GM18505 (cell line): ENCODE measurements around the gene NPHP4.

Experiments
- ATAC-seq: cut with Tn5 transposase; IDR thresholded peaks from one replicate; pipeline ENCODE4 v1.9.1; 2021; ENCODE audit not compliant: unreplicated experiment
- POLR2A ChIP-seq: IDR thresholded peaks from 4 replicates; pipeline ENCODE4 v1.6.1; 2011; ENCODE audit warnings: borderline replicate concordance; ENCODE audit not compliant: insufficient read depth, insufficient read length; ENCODE audit errors: extremely low read depth

NPHP4 gene

DNA sequence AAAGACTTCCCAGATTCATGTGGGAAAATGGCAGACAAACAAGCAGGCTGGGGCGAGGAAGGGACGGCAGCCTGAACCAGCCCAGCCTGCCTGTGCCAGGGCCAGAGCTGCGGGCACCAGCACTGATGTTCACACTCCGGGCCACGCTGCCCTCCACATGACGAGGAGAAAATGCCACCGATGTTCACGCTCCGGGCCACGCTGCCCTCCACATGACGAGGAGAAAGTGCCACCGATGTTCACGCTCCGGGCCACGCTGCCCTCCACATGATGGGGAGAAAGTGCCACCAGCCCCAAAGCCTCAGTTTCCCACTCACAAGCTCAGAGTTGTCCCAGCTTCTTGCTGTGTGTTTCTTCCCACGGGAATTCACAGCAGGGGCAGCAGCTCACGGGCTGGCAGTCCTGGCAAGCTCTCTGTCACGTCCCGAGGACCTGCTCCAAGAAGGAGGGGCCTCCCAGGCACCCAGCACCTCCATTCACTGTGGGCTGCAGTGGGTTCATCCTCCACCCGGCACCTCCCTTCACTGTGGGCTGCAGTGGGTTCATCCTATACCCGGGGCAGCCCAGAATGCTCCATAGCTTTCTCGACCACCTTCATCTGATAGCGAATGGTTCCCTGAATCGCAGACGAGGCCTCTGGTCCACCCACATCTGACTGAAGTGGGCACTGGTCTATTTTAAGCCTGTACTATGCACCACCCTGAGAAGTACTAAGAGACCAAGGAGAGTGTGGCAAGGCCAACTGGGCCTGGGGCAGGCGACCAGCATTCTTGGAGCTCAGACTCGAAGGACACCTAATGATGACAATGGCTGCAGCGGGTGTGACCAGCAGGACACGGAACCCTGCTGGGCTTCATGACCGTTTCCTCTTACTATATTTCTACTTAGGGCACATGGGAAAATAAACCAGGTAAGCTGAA, 108.8 kb downstream of the NPHP4 start:
- no peak for ATAC-seq
- TF ChIP-seq POLR2A, result no peak

DNA sequence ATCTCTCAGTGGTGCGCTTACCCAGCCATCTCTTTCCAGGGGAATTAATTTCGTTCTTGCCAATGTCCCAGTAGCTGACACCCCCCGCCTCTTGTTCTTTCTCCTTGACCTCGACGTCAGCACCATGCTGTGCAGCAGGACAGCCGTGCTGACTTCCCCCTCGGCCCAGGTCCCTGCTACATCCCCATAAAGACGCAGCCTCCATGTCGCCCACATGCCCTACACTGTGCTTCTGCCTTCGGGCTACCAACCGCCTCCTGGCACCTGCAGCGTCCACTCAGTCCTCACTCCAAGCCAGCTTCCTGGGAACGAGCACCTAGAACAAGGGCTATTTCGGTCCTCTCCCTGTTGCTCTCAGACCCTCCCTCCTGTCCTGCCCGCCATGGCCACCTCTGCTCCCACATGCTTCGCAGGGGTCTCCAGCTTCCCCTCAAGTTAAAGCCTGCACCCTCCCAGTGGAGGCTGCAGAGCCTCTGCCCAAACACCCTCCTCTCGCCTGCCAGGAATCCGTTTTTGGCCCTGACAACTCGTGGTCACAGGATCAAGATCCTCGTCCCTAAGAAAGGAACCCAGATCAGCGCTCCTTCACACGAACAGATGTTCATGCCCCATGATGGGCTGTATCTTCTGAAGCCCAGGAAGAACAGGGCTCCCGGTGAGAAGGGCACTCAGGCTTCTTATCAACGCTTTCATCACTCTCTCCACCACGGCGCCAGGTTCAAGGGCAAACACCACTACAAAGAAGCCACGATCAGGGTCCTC, 109.7 kb downstream of the NPHP4 start:
- no peak for ATAC-seq
- TF ChIP-seq POLR2A, result no peak

DNA sequence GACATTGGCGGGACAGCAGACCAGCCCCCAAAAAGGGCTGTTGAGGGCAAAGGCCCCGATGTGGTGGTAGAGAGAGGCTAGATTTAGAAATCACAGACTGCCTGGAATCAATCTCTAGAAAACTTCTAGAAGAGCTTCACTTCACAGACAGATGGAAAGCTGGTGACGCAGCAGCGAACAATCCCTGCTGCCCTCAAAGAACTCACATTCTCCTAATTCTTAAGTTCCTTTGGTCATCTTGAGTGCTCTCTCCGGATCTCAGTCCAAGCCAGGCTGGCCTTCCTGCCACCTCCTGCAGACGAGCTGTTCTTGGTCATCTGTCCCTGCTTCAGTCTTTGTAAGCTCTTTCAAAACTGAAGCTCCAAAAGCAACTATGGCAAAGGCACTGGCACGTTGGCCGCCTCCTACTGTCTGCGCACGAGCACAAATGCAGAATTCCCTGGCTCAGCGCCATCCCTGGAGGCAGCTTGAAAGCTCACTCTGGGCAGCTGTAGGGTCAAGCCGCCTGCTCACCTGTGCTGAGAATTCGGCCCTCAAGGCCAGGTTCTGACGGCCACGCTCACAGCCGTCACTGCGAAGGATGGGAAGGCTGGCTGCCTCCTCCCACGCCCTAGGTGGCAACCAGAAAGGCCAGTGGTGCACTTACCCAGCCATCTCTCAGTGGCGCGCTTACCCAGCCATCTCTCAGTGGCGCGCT, 110.6 kb downstream of the NPHP4 start:
- no peak for TF ChIP-seq POLR2A
- ATAC-seq, result no peak

DNA sequence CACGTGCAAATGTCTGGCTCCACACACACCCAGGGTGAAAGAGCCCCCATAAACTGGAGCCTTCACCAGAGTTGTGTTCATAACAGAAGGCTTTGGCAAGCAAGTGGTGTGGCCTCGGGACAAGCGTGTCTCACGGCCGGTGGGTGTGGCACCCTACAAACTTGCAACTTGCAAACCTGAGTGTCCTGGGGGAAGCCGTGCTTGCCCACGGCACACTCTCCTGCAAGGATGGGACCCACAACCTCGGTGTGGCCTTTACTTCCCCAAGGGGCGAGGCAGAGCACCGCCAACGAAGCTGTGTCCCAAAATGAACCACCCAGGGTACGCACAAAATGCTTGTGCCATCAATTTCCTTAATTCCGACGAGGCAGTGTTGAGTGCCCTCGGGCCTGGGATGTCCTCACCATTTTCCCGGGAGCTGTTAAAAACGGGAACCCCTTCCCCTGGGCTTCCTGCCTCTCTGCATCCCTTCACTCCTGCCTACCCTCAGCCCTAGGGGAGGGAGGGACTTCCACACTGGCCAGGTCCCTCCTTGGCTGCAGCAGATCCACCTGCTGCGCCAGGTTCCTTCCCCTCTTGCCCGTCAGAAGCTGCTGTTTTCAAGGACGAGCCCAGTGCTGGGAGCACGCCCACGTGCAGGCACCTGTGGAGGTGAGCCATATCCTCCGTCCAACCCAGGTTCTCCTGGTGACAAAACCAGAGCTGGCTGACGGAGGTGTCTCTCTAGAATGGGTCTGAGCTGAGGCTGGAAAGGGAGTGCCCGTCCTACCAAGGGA, 111.4 kb downstream of the NPHP4 start:
- no peak for TF ChIP-seq POLR2A
- ATAC-seq, result no peak

DNA sequence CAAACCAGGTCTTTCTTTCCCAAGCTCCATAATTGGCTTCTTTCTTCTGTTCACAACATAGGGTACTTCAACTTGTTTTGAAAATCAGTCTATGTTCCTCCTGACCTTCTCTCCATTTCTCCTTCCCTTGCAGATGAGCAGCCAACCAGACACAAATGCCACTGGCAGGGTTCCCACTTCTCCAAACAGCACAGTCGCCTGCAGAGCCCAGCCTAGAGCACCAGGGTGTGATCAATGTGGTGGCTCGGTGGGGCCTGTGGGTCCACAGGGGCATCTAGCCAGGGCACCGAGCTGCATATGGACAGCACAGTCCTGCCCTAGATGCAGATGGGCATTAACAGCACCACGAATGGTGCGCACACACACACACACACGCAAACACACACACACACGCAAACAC, 112.8 kb downstream of the NPHP4 start:
- ATAC-seq, result no peak
- no peak for TF ChIP-seq POLR2A

DNA sequence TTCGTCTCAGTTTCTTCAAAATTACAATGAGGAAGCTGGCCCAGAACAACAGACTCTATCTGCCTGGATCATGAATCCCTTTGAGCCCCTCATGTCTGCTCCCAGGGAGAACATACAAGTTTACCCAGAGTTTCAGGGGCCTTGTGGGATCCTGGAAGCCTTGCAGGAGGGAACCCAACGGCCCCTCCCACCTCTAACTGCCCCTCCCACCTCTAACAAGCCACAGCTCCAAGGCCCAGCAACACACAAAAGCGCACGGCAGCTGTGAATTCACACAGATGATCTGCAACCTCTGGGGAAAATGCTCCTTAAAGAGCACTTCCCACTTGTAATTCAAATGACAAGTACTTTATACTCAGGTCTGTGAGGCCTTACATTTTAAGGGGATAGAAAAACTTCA, 113.3 kb downstream of the NPHP4 start:
- ATAC-seq, result no peak
- TF ChIP-seq POLR2A, result no peak

DNA sequence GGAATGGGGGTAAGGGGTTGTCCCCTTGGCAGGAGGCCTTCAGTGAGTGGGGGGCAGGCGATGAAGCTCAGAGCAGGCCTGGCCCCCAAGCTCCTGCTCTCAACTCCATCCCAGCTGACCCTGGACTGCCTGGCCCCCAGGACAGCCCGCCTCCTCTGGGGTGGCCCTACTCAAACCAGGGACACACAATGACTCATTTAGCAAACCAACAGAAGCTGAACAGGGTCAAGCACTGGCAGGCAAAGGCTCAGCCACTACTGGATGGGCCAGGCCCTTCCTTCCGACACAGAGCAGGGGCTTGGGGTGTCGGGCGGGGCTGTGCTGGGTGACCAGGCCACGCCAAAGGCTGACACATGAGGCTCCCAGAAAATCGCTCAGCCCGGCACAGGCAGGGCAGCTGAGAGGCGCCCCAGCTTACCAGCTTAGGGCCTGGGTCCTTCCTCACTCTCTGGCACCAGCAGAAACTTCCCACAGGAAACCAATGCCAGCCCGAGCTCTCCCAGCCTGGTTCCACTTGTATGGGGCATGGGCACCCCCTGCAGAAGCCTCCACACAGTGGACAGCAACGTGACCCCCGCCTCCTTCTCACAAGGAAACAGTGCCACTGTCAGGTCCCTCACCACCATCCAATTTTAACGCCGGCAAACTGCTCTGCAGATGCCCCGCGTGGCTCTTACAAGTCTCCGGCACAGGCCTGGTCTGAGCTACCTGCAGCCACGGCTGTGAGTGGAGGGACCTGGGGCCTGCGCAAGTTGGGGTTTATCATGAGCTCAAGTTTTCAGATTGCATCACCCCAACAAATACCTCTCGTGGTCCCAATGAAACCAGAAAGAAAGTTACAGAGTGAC, 114.3 kb downstream of the NPHP4 start:
- ATAC-seq, result no peak
- TF ChIP-seq POLR2A, result no peak

DNA sequence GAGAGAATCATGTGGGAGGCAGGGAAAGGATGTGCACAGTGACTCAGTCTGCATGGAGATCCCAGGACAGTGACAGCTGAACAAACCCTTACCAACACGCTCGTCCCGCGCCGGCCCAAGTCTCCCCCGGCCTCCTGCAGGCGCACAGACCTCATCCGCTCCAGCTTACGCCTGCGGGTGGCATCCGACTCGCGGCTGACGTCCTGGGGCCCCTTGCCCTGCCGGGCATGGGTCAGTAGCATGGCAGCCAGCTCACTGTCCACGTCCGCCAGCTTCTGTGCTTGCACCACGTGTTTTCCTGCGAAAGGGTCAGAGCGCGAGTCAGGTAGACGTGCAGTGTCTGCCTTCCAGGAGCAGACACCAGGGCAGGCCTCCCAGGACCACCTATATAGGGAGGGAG, 115.2 kb downstream of the NPHP4 start:
- ATAC-seq, result no peak
- no peak for TF ChIP-seq POLR2A

DNA sequence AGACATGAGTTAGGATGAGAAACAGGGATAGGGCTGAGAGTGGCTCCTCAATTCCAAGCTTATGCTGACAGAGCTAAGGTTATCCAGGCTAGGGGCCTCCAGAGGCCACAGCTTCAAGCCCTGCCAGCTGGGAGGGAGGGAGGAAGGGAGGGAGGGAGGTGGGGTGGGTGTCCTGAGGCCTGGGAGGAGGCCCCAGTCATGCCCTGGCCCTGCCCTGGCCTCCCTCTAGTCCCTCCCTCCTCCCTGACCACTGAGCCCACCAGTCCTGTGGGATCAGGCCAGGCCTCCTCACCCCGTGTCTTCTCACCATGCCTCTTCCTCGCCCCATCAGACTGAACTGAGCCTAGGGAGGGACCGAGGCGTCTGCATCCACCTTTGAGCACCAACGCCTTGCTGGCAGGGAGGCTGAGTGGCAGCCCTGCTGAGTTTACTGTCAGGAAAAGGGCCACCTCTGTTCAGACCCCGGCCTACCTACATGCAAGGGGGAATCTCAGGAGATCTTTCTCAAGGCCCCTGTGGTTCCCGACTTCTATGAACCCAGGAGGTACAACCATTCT, 116.1 kb downstream of the NPHP4 start:
- no peak for ATAC-seq
- no peak for TF ChIP-seq POLR2A

DNA sequence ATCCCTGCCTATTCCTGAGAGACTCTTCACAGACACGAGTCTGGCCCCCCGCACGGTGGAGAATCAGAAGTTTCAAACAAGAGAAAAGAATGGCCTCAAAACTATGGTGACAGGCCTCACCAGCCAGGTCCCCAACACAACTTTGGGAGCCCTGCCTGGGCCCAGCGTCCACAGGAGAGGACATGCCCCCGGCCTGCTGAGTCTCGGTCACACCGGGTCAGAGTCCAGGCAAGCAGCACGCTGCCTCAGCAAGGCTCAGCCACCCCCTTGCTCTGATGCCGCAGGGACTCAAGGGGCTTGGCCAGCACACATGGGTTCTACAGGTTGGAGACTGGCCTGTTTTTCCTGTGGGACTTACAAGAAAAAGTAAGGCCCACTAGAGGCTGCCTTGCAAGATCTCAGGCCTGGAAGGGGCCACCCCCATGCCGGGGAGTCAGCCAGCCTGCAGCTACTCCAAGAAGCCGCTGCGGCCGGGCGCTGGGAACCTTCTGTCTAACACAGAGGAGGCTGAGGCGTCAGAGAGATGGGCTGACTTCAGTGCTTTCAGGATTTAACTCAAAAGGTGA, 116.8 kb downstream of the NPHP4 start:
- no peak for TF ChIP-seq POLR2A
- no peak for ATAC-seq

DNA sequence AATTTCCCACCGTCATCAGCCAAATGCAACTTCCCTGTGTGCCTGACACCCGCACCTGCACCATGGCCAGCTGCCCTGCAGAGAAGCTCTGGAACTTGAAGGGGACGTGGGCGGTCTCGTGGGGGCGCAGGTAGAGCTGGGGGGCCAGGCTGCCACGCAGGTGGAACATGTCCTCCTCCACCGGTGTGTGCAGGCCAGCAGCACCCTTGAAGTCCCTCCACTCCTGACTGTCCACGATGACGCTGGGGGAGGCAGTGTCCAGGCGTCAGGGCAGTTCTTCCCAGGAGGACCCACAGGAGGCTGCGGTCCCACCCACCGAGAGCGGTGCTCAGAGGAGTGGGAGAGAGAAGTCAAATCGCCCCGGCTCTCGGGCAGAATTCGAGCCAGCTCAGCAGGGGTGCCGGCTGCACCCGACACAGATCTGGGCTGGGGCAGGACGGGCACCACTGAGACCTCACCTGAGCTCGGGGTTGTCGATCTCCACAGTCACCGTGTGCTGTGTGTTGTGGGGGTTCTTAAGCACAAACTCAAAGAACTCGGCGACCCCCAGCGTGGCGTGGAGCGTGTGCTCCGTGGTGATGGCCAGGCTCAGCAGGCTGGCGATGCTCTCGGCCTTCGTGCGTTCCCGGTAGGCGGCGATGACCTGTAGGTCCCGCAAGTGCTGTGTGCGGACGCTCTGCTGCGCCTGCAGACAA, 117.7 kb downstream of the NPHP4 start:
- no peak for TF ChIP-seq POLR2A
- no peak for ATAC-seq
